Measurements from ENCODE around the gene AAK1.
A peak's percentile ranks its signal among the peaks of the same experiment; 100 is the strongest.
"Not testable (repeated sequence)": the region's sequence is repeated elsewhere in the genome, so short reads cannot be mapped to it uniquely, and the experiment has no call there.

Gene AAK1

DNA sequence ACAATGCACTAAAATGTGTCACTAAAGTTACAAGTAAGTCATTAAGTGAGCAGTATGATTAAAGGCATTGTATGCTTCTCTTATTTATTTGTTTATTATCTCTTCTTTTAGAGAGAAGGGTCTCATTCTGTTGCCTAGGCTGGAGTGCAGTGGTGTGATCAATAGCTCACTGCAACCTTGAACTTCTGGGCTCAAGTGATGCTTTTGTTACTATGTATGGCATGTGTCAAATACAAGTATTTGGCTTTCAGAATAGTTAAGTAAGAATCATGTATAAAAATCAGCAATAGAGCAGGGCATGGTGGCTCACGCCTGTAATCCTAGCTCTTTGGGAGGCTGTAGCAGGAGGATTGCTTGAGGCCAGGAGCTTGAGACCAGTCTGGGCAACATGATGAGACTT is 15.8 kb upstream of the AAK1 start:
- DNase-seq, result no peak

GRCh38 chr2:69652206-69652605 is 8.7 kb upstream of the AAK1 start:
- DNase-seq, result no peak

- not testable (repeated sequence) for DNase-seq
Measured at GRCh38 chr2:69647196-69647595, 3.7 kb upstream of the AAK1 start.

DNA sequence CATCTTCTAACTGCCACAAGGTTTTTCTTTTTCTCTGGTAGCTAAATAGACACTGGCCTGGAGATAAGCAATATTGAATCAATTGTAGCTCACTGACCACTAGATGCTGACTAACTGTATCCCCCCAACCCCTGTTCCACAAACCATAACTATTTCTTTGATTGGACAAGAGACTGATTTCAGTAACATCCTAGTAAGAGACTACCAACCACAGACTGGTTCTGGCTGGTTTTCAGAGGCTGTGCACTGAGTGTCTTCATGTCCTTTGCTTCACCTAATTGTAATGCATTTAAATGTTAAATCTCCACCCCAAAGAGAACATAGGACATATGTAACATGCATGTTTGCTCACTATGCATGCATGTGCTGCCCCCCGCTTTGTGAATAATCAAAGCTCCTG is 3.2 kb upstream of the AAK1 start:
- no peak for DNase-seq

GRCh38 chr2:69645921-69646320 is 2.4 kb upstream of the AAK1 start:
- no peak for DNase-seq

- DNase-seq, result no peak
Measured at GRCh38 chr2:69645031-69645431, 1.5 kb upstream of the AAK1 start.

DNA sequence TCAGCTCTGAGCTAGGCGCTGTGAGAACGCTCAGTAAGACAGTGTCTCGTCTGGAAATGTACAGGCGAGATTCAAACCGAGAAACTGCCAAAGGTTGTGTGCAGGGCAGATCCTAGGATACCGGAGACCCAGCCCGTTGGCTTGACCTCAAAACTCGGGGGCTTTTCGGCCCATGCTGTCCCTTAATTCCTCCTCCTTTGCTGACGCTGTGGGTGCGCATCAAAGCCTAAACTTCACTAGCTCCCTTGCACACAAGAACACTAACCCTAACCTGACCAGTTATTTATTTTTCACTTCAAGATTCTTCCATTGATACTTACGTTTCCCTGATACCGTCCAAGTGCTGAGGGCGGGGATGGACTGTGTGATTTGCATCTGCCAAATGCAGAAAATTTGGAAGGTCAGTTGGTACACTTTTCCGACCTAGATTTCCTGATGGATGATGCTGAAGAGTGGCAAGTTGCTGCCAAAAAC is 1.0 kb upstream of the AAK1 start:
- DNase-seq, result no peak

DNA sequence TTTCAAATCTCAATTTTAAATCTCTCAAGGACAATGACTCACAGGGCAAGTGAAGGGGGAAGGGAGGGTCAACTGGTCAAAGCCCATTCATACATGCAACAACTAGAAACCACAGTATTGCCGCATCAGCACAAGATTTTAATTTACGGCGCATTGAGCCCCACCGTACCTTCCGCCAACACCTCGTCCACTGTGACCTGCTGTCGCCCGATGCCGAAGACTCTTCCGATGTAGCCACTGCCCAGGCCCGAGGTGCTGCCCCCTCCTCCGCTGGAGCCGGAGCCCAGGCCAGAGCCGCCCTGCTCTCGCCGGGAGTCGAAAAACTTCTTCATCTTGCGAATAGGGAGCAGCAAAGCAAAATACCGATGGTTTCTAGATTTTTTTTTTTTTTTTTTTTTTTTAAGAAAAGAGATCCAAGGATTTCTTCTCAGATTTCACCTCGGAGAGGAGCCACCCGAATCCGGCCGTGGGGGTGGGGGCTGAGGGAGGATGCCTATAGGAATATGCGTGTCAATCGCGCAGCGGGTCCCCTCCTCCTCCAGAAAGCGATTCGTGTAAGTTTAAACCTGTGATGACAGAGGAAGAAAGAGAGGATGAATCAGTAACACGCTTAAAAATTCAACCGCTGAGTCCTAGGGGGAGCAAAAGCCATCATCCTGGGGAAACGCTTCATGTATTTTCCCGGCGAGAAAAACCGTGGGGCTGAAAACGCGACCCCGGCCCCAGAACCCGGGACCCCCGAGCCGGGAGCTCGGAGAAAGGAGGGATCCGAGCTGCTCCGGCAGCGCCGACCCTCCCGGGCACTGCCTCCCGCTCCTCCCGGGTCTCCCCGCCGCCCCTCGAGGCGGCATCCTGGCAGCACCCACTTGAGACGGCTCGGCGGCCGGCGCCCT is 584 bp downstream of the AAK1 start:
- DNase-seq, result peak; percentile 74

DNA sequence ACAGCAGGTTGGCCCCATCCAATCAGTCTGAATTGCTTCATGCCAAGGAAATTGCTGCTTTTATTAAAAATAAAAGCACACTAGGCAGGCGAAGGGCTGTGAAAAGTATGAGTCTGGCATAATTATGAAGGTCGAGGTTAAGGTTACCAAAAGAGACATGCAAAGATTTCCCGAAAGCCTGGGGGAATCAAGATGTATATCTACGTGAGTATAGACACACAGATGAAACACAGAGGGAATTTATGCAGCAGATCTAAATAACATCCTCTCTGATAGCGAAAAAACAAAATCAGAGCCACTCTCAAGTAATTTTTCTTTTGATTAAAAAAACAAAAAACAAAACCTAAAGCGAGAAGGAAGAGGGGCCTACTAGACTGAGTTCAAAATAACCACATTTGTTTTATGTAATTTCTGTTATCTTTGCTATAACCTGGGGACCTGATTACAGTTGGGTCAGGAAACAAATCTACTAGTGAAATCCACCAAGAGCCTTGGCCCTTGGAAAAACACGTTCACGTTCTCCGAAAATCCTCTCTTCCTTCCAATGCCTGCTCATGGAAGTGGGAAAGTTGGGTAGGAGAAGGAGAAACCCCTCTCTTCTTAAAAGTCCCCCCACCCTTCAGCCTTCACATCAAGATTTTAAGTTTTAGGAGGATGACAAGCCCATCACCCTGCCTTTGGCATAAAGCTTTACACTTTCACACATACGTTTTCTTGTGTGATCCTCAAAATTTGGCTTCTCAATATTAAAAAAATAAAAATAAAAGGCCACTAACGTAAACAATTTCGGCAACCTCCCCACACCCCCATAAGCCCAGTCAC is 1.4 kb downstream of the AAK1 start:
- no peak for DNase-seq

GRCh38 chr2:69641471-69641870 is 2.1 kb downstream of the AAK1 start:
- DNase-seq, result no peak

DNA sequence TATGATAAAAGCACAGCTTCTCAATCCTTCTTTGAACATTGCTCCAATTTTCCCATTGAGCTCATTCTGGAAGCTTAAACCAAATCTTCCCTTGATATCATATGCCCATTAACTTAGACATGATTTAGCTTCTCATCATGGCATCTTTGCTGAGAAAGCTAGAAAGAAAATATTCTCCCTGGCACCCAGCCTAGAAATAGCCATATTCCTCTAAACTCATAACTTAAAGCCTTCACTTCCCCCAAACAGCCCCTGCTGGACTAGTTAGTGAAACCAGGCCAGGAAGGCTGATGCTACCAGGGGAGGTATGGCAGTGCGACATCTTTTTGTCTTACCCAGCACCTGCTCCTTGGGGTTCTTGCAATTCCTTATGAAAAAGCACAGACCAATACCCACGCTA is 4.3 kb downstream of the AAK1 start:
- DNase-seq, result no peak

DNA sequence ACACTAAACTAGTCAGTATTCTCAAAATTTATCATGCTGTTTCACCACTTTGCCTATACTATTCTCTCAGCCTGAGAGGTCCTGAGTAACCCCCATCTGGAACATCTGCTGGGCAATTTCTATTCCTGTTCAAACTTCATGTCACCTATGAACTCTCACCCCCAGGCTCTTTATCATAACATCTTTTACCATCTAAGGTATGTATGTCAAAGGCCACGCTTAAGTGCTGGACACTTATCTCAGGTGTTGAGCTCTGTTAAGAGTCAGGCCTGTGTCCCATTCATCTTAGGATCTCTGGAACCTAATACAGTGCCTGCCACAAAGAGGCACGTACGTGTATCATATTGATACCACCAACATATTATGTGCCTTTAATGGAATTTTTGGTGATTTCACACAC is 4.9 kb downstream of the AAK1 start:
- DNase-seq, result no peak

- DNase-seq, result no peak
Measured at GRCh38 chr2:69637923-69638322, 5.6 kb downstream of the AAK1 start.

DNA sequence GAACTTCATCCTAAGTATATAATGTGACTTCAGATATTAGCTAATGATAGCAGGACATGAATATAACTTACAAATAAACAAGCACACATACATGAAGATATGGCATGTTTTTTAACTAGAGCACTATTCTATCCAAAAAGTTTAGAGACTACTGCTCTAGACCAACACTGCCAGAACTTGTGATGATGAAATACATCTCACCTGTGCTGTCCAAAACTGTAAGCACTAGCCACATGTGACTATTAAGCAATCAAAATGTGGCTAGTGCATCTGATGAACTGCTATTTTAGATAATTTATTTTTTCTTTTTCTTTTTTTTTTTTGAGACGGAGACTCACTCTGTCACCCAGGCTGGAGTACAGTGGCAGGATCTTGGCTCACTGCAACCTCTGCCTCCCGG is 7.1 kb downstream of the AAK1 start:
- DNase-seq, result no peak

- no peak for DNase-seq
Measured at GRCh38 chr2:69635432-69635831, 8.1 kb downstream of the AAK1 start.

DNA sequence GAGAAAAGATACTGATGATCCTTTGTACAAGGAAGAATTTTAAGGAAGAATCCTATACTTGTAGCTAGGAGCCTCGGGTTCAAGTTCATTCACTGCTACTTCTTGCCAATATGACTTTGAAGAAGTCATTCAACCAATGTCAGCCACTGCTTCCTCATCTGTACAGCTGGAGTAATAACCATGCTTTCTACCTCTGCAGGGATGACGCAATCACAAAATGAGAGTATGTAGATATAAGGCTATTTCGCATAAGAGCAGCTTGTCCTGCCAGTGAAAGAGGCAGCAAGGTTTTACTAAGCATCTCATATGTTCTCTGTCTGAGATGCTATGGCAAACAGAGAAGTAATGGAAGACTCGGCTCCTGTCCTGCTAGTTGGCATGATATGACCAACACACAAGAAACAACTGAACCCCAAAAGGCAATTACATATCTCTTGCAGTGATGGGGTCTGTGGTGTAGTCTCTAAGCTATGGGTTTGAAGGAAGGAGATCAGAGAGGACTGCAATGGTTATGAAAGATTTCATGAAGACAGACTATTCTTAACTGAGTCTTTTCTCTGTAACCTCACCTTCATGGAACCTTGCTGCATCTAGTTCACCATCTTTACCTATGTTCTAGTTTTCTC is 9.2 kb downstream of the AAK1 start:
- DNase-seq, result no peak

DNA sequence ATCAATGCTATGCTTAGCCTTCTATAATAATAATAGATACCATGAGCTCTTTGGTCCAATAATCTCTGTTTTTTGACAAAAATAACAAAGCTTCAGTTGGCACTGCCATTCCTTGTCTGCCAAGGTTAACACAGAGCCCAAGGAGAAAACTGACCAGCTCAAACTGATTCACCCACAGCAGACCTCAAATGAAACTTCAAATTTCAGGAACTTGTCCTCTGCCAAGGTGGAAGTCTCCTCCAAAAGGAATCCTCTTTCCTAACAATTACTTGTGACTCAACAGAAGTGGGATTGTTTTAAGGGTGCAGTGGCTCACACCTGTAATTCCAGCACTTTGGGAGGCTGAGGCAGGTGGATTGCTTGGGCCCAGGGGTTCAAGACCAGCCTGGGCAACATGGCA is 12.1 kb downstream of the AAK1 start:
- DNase-seq, result no peak

GRCh38 chr2:69629921-69630608 is 13.5 kb downstream of the AAK1 start:
- no peak for DNase-seq

- DNase-seq, result no peak
Measured at GRCh38 chr2:69628325-69629021, 15.1 kb downstream of the AAK1 start.

DNA sequence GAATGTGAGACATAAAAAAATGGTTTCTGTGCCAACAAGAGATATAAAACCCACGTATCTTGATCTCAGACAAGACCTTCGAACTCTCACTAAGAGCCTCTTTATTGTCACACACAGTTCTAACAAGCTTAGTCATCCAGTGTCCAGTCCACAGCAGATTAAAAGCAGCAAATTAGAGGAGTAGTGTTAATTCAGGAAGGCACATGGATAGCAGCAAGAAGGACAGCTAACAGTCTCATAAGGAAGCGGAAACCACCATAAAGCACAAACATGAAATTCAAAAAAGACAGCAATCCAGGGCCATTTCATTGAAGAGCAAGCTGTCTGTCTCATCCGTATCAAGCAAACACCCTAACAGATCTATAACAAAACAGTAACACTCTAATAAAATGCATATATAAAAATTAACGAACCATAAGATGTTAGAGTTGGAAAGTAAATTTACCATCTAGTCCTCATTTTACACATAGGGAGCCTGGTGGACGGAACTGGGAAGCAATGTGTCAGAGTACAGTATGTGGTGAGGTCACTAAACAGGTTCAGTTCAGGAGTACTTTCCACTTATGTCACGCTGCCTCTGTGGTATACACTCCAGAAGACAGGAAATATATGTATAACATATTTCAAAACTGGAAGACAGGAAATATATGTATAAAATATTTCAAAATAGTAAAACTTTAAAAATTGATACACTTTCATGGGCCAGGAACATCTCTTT is 18.3 kb downstream of the AAK1 start:
- no peak for DNase-seq

DNA sequence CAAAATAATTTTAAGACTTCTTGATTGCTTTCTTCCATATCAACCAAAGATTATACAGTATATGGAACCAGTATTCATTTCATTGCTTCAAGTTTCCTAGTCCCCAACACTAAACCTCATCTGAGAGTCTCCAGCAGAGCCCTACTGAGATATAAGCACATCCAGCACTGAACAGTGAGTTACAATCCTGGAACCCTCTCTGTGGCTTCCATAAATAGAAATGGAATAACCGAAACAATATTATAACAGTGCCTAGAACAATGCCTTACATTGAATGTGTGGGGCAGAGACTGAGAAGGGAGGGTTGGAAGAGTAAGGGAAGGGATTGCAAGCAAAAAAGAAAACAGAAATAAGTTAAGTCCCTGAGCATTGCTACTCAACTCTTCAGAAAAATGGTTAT is 18.9 kb downstream of the AAK1 start:
- no peak for DNase-seq

DNA sequence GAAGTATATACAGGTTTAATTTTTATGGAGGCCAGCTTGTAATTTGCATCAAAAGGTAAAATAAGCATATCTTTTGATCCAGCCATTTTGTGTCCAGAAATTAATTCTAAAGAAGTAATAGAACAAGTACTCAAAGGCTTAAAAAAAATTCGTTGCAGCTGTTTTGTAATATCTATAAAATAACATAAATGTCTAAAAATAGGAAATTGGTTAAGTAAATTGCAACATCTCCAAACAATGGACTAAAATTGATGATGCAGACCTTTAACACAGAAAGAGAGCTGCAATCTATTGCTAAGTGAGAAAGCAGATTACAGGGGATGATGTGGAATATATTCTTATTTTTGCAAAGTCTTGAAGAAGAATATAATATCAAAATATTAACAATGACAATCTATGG is 19.4 kb downstream of the AAK1 start:
- no peak for DNase-seq
